GM12875 (cell line): ENCODE results near the gene KRI1.
"Not testable (repeated sequence)": the region's sequence is repeated elsewhere in the genome, so short reads cannot be mapped to it uniquely, and the experiment has no call there.

Experiments used
- H3K4me3 ChIP-seq: one replicate; pipeline ENCODE4 v1.5.1; 2011; ENCODE audit warnings: low read depth, low read length, control low read depth
- CTCF ChIP-seq: IDR thresholded peaks from 2 replicates; pipeline ENCODE4 v1.5.1; 2011; ENCODE audit warnings: low read depth, mild to moderate bottlenecking, control low read depth, inconsistent platforms, low read length, moderate library complexity, borderline replicate concordance; ENCODE audit not compliant: insufficient read depth

Gene KRI1

GRCh38 chr19:10535613-10536012, 30.2 kb downstream of the KRI1 start:
- H3K4me3 ChIP-seq, result no peak overlapping the region
- TF ChIP-seq CTCF, result no peak

- no peak for TF ChIP-seq CTCF
Observed at GRCh38 chr19:10533646-10534386, 32.0 kb downstream of the KRI1 start.

GRCh38 chr19:10532457-10532856, 33.4 kb downstream of the KRI1 start:
- H3K4me3 ChIP-seq, result no peak overlapping the region
- no peak for TF ChIP-seq CTCF

More at GRCh38 chr19:10533646-10534386, 32.0 kb downstream of the KRI1 start:
- H3K4me3 ChIP-seq, result no peak overlapping the region

- not testable (repeated sequence) for H3K4me3 ChIP-seq
Observed at GRCh38 chr19:10526887-10527286, 38.9 kb downstream of the KRI1 start.

GRCh38 chr19:10525636-10526035, 40.2 kb downstream of the KRI1 start:
- TF ChIP-seq CTCF, result no peak
- no peak overlapping the region for H3K4me3 ChIP-seq

GRCh38 chr19:10523135-10523636, 42.6 kb downstream of the KRI1 start:
- H3K4me3 ChIP-seq, result no peak overlapping the region
- no peak for TF ChIP-seq CTCF

GRCh38 chr19:10521461-10522171, 44.2 kb downstream of the KRI1 start:
- no peak overlapping the region for H3K4me3 ChIP-seq

More at GRCh38 chr19:10521461-10522171, 44.2 kb downstream of the KRI1 start:
- no peak for TF ChIP-seq CTCF
